ENCODE results near the gene SPECC1.

SPECC1 gene

DNA sequence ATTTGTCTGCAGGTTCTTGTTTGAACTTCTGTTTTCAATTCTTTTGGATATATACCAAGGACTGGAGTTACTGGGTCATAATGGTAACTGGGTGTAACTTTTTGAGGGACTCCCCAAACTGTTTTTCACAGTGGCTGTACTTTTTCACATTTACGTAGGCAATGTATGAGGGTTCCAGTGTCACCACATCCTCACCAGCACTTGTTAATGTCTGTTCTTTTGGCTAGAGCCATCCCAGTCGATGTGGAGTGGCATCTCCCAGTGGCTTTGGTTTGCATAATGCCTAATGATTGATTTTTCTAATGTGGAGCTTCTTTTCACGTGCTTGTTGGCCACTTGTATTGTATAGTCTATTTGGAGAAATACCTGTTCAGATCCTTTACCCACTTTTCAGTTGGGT, 59.3 kb downstream of the SPECC1 start:
- no peak overlapping the region for H3K27ac ChIP-seq (replicated peaks)
- TF ChIP-seq GABPA (IDR thresholded peaks at IDR 0.05; ENCODE audit: low read depth): no peak
- no peaks in the 10 kb centered on the region for H3K27me3 ChIP-seq (ENCODE audit: insufficient read depth, poor library complexity, severe bottlenecking)
- no peak for DNase-seq (ENCODE audit: low read depth in 1 of 2, low spot score in 1 of 2)
- no peak overlapping the region for H3K4me3 ChIP-seq (replicated peaks; ENCODE audit: insufficient read depth, low read length)

DNA sequence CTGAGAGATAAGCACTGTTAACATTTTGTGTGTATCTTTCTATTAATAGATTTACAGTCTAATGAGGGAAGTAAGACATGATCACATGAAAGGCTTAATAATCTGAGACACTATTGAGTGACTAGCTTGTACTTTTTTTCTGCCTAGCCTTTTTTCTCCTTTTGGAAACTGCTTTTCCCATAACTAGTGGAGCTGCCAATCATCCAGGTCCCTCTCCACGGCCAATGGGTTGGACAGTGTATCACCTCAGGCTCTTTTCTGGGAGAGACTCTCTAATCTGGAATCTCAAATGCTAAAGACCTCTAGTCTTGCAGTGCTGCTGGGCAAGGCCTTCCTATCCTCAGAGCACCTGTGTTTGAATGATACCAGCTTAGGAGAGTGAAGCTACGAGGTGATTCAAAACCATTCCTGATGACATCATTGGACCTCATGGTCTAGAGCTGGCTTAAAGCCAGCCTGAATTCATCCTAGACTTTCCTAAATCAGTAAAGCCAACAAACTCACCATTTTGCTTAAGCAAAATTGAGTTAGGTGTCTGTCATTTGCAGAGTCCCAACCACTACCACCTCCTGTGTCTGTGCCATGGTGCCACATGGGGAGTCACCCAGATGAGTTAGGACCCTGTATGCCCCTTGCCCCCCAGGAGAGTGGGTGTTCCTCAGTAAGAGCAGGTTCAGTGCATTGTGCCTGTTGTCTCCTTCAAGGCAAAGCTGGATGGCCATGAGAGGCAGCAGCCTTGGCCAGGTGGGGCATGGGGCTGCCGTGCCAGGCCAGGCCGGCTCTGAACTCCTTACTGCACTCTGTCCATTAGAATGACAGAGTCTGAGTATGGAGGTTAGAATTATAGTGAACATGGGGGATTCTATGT, 62.9 kb downstream of the SPECC1 start:
- TF ChIP-seq POLR2AphosphoS5 (IDR thresholded peaks at IDR 0.05; ENCODE audit: low read depth) (no peak), SPI1 (IDR thresholded peaks at IDR 0.05; ENCODE audit: borderline replicate concordance, low read depth) (no peak), GABPA (IDR thresholded peaks at IDR 0.05; ENCODE audit: low read depth) (no peak)
- TF ChIP-seq, protein P1, sequence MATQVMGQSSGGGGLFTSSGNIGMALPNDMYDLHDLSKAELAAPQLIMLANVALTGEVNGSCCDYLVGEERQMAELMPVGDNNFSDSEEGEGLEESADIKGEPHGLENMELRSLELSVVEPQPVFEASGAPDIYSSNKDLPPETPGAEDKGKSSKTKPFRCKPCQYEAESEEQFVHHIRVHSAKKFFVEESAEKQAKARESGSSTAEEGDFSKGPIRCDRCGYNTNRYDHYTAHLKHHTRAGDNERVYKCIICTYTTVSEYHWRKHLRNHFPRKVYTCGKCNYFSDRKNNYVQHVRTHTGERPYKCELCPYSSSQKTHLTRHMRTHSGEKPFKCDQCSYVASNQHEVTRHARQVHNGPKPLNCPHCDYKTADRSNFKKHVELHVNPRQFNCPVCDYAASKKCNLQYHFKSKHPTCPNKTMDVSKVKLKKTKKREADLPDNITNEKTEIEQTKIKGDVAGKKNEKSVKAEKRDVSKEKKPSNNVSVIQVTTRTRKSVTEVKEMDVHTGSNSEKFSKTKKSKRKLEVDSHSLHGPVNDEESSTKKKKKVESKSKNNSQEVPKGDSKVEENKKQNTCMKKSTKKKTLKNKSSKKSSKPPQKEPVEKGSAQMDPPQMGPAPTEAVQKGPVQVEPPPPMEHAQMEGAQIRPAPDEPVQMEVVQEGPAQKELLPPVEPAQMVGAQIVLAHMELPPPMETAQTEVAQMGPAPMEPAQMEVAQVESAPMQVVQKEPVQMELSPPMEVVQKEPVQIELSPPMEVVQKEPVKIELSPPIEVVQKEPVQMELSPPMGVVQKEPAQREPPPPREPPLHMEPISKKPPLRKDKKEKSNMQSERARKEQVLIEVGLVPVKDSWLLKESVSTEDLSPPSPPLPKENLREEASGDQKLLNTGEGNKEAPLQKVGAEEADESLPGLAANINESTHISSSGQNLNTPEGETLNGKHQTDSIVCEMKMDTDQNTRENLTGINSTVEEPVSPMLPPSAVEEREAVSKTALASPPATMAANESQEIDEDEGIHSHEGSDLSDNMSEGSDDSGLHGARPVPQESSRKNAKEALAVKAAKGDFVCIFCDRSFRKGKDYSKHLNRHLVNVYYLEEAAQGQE (IDR thresholded peaks at IDR 0.05; ENCODE audit: insufficient replicate concordance, low read depth): no peak
- TF ChIP-seq, protein P2, sequence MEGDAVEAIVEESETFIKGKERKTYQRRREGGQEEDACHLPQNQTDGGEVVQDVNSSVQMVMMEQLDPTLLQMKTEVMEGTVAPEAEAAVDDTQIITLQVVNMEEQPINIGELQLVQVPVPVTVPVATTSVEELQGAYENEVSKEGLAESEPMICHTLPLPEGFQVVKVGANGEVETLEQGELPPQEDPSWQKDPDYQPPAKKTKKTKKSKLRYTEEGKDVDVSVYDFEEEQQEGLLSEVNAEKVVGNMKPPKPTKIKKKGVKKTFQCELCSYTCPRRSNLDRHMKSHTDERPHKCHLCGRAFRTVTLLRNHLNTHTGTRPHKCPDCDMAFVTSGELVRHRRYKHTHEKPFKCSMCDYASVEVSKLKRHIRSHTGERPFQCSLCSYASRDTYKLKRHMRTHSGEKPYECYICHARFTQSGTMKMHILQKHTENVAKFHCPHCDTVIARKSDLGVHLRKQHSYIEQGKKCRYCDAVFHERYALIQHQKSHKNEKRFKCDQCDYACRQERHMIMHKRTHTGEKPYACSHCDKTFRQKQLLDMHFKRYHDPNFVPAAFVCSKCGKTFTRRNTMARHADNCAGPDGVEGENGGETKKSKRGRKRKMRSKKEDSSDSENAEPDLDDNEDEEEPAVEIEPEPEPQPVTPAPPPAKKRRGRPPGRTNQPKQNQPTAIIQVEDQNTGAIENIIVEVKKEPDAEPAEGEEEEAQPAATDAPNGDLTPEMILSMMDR (IDR thresholded peaks at IDR 0.05; ENCODE audit: insufficient read depth, low read length): no peak
- Histone ChIP-seq H3K4me3 (replicated peaks; ENCODE audit: insufficient read depth, low read length) (no peak overlapping the region), H3K27ac (replicated peaks) (peak overlapping the region; percentile 69), H3K27me3 (ENCODE audit: insufficient read depth, poor library complexity, severe bottlenecking) (no peaks in the 10 kb centered on the region)
- DNase-seq (ENCODE audit: low read depth in 1 of 2, low spot score in 1 of 2): no peak

DNA sequence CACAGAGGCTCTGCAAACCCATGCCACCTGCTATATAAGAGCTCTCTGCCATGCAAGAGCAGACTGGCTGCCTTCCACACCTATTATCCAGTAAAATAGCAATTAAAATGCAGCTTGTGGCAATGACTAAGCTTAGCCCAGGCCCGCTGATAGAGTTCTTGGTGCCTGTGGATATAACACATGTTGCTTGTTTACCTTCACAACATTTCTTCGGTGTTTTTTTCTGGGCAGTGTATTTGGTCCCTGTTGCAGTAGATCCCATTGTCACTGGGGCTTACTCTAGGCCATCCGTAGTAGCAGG, 63.5 kb downstream of the SPECC1 start:
- Histone ChIP-seq H3K4me3 (replicated peaks; ENCODE audit: insufficient read depth, low read length) (peak overlapping the region; percentile 4; the same call in 1 of the 2 replicates), H3K27ac (replicated peaks) (peak overlapping the region; percentile 69), H3K27me3 (ENCODE audit: insufficient read depth, poor library complexity, severe bottlenecking) (no peaks in the 10 kb centered on the region)
- TF ChIP-seq SPI1 (IDR thresholded peaks at IDR 0.05; ENCODE audit: borderline replicate concordance, low read depth): no peak
- TF ChIP-seq GABPA (IDR thresholded peaks at IDR 0.05; ENCODE audit: low read depth): no peak
- no peak for TF ChIP-seq POLR2AphosphoS5 (IDR thresholded peaks at IDR 0.05; ENCODE audit: low read depth)
- TF ChIP-seq, protein P1 (IDR thresholded peaks at IDR 0.05; ENCODE audit: insufficient replicate concordance, low read depth): no peak
- no peak for DNase-seq (ENCODE audit: low read depth in 1 of 2, low spot score in 1 of 2)

DNA sequence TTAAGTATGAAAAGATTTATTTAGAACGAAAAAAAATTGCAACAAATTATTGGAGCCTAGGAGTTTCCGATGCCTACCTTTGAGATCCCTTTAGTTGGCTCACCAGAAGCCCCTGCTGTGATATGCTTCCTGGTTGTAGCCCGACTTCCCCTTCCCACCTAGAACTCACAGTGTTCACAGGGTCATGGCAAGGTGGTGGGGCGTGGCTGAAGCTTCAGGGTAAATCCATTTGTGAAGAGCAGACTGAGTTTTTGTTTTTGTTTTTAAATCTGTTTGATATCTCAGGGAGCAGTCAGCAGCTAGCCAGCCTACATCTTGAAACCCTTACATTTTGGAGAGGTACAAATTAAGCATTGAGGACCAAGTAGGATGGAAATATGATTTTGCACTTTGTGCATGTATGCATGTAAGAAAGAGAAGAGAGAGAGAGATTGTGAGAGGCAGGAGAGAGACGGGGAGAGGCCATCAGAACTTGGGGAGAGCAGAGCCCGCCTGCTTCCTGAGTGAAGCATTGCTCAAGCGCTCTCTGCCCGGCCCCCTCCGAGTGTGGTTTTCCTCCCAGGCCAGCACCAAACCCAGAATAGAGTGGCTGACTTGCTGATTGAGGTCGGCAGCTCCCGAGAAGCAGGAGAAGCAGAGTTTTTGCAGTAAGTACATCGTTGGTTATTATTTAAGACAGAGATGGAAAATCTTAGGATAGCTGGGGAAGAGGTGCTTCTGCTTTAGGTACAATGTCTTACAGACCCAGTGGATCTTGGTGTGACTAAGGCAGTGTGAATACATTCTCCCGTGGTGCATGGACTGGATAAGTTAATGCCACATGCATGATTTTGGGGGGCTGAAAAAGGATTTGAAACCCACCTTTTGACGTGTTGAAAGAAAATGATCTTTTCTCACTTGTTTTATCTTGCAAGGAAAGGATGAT, 64.2 kb downstream of the SPECC1 start:
- peak overlapping the region; percentile 51 for H3K4me3 ChIP-seq (replicated peaks; ENCODE audit: insufficient read depth, low read length)
- TF ChIP-seq SPI1 (IDR thresholded peaks at IDR 0.05; ENCODE audit: borderline replicate concordance, low read depth): peak; percentile 59; the same call in 1 of the 2 replicates
- TF ChIP-seq, protein P1 (IDR thresholded peaks at IDR 0.05; ENCODE audit: insufficient replicate concordance, low read depth): no peak
- peak; percentile 60 to 86 for DNase-seq (ENCODE audit: low read depth in 1 of 2, low spot score in 1 of 2)
- no peaks in the 10 kb centered on the region for H3K27me3 ChIP-seq (ENCODE audit: insufficient read depth, poor library complexity, severe bottlenecking)
- peak overlapping the region; percentile 69 for H3K27ac ChIP-seq (replicated peaks)

Measured in HL-60 (cell line).